Upper lobe of left lung (tissue), 4 donors: ENCODE results near the gene PPAN.

ENCODE experiments used
- POLR2A ChIP-seq, 4 donors: fragments of 450-650 bp; IDR thresholded peaks; one replicate each; pipeline ENCODE4 v1.5.1; 2016 to 2017; ENCODE audit warnings: antibody characterized with exemption in 4 of 4, mild to moderate bottlenecking in 2 of 4
- POLR2AphosphoS5 ChIP-seq, 2 donors: sonication (generic); formaldehyde crosslinking; IDR thresholded peaks; one replicate each; pipeline ENCODE4 v1.5.1; 2017; ENCODE audit warnings: antibody characterized with exemption in 2 of 2
- TF ChIP-seq, protein P1 (sequence below), 6 experiments: fragments of 450-650 bp in 4 of 6; fragments of 200-600 bp in 2 of 6; sonication (generic) in 2 of 6; IDR thresholded peaks; one replicate each; pipeline ENCODE4 v1.5.1; 2016 to 2019; ENCODE audit warnings: antibody characterized with exemption in 6 of 6

DNA sequence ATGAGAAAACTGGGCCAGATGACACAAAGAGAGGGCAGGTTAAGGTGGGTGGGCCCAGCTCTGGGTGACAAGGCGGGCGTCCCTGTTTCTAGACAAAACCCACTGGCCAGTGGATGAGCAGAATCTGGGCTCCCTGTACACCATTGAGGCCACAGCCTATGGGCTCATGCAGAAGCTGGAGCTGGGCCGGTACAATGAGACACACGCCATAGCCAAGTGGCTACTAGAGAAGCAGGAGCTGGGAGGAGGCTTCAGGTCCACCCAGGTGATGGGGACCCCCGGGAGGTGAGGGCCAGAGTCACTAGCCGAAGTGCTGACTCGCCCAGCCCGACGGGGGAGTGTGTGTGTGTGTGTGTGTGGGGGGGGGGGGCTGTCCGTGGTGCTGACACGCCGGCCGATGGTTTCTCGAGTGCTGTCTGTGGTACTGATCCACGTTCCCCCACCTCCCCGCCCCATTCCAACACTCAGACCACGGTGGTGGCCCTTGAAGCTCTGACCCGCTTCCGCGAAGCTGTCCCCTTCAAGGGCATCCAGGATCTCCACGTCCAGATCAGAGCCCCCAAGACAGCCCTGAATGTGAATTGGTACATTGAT lies 44.3 kb upstream of the PPAN start:
- TF ChIP-seq, protein P1, sequence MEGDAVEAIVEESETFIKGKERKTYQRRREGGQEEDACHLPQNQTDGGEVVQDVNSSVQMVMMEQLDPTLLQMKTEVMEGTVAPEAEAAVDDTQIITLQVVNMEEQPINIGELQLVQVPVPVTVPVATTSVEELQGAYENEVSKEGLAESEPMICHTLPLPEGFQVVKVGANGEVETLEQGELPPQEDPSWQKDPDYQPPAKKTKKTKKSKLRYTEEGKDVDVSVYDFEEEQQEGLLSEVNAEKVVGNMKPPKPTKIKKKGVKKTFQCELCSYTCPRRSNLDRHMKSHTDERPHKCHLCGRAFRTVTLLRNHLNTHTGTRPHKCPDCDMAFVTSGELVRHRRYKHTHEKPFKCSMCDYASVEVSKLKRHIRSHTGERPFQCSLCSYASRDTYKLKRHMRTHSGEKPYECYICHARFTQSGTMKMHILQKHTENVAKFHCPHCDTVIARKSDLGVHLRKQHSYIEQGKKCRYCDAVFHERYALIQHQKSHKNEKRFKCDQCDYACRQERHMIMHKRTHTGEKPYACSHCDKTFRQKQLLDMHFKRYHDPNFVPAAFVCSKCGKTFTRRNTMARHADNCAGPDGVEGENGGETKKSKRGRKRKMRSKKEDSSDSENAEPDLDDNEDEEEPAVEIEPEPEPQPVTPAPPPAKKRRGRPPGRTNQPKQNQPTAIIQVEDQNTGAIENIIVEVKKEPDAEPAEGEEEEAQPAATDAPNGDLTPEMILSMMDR (IDR thresholded peaks at IDR 0.05) = no peak
- no peak for TF ChIP-seq POLR2A (IDR thresholded peaks at IDR 0.05)
- no peak for TF ChIP-seq POLR2AphosphoS5 (IDR thresholded peaks at IDR 0.05)
